Measurements from ENCODE around the gene SDR42E2.
"Not testable (repeated sequence)": the region's sequence is repeated elsewhere in the genome, so short reads cannot be mapped to it uniquely, and the experiment has no call there.

The SDR42E2 gene

GRCh38 chr16:22216191-22216831 lies 54.0 kb downstream of the SDR42E2 start:
- Mint-ChIP-seq H3K4me1 (ENCODE audit: low read depth in 2 of 2) (peaks cover 4 to 11% of the 10 kb centered on the region in 2 donors), H3K36me3 (ENCODE audit: insufficient read depth) (peaks cover 4% of the 10 kb centered on the region), H3K27ac (no peak overlapping the region), H3K9me3 (no peaks in the 10 kb centered on the region), H3K4me3 (no peak overlapping the region), H3K27me3 (no peaks in the 10 kb centered on the region)
- no peak for ATAC-seq (replicated peaks)
- DNase-seq: no peak

GRCh38 chr16:22216832-22217225 lies 54.5 kb downstream of the SDR42E2 start:
- not testable (repeated sequence) for H3K4me3 Mint-ChIP-seq; DNase-seq; H3K36me3 Mint-ChIP-seq (ENCODE audit: insufficient read depth); H3K9me3 Mint-ChIP-seq; H3K27ac Mint-ChIP-seq; ATAC-seq (replicated peaks); H3K27me3 Mint-ChIP-seq
- H3K4me1 Mint-ChIP-seq (ENCODE audit: low read depth in 2 of 2): peaks cover 2 to 11% of the 10 kb centered on the region in 2 donors

GRCh38 chr16:22217890-22218730 lies 55.8 kb downstream of the SDR42E2 start:
- H3K4me3 Mint-ChIP-seq: no peak overlapping the region
- H3K27me3 Mint-ChIP-seq: no peaks in the 10 kb centered on the region
- H3K9me3 Mint-ChIP-seq: no peaks in the 10 kb centered on the region
- ATAC-seq (replicated peaks) (peak; percentile 41), DNase-seq (no peak)
- no peaks in the 10 kb centered on the region for H3K36me3 Mint-ChIP-seq (ENCODE audit: insufficient read depth)
- peak overlapping the region in 1 of 2 donors; percentile 32 for H3K27ac Mint-ChIP-seq
- peaks cover 2 to 7% of the 10 kb centered on the region in 2 donors for H3K4me1 Mint-ChIP-seq (ENCODE audit: low read depth in 2 of 2)

- no peak overlapping the region for H3K27ac Mint-ChIP-seq
- ATAC-seq (replicated peaks) (no peak), DNase-seq (no peak)
- H3K9me3 Mint-ChIP-seq: no peaks in the 10 kb centered on the region
- H3K4me3 Mint-ChIP-seq: no peak overlapping the region
- H3K36me3 Mint-ChIP-seq (ENCODE audit: insufficient read depth): peaks cover 2% of the 10 kb centered on the region
- peaks cover 0 to 3% of the 10 kb centered on the region in 2 donors for H3K4me1 Mint-ChIP-seq (ENCODE audit: low read depth in 2 of 2)
- H3K27me3 Mint-ChIP-seq: no peaks in the 10 kb centered on the region
These were observed 57.2 kb downstream of the SDR42E2 start for GRCh38 chr16:22219389-22220068.

GRCh38 chr16:22220069-22220440 lies 57.7 kb downstream of the SDR42E2 start:
- DNase-seq (no peak), ATAC-seq (replicated peaks) (no peak)
- H3K27ac Mint-ChIP-seq: no peak overlapping the region
- H3K27me3 Mint-ChIP-seq: no peaks in the 10 kb centered on the region
- H3K4me3 Mint-ChIP-seq: no peak overlapping the region
- H3K4me1 Mint-ChIP-seq (ENCODE audit: low read depth in 2 of 2): peaks cover 0 to 3% of the 10 kb centered on the region in 2 donors
- H3K36me3 Mint-ChIP-seq (ENCODE audit: insufficient read depth): peaks cover 2% of the 10 kb centered on the region
- H3K9me3 Mint-ChIP-seq: no peaks in the 10 kb centered on the region

GRCh38 chr16:22220714-22221113 lies 58.4 kb downstream of the SDR42E2 start:
- Mint-ChIP-seq H3K4me1 (ENCODE audit: low read depth in 2 of 2) (peaks cover 0 to 3% of the 10 kb centered on the region in 2 donors), H3K4me3 (no peak overlapping the region), H3K9me3 (no peaks in the 10 kb centered on the region), H3K27me3 (no peaks in the 10 kb centered on the region), H3K36me3 (ENCODE audit: insufficient read depth) (peaks cover 5% of the 10 kb centered on the region), H3K27ac (peak overlapping the region in 1 of 2 donors; percentile 29)
- ATAC-seq (replicated peaks) (no peak), DNase-seq (no peak)

GRCh38 chr16:22222006-22222405 lies 59.7 kb downstream of the SDR42E2 start:
- Mint-ChIP-seq H3K27ac (peak overlapping the region; percentile 20 to 29), H3K4me3 (no peak overlapping the region), H3K36me3 (ENCODE audit: insufficient read depth) (peaks cover 10% of the 10 kb centered on the region), H3K4me1 (ENCODE audit: low read depth in 2 of 2) (peaks cover 0 to 3% of the 10 kb centered on the region in 2 donors), H3K9me3 (no peaks in the 10 kb centered on the region), H3K27me3 (no peaks in the 10 kb centered on the region)
- DNase-seq: no peak
- no peak for ATAC-seq (replicated peaks)

GRCh38 chr16:22222998-22223397 lies 60.7 kb downstream of the SDR42E2 start:
- no peak overlapping the region for H3K4me3 Mint-ChIP-seq
- peaks cover 0 to 3% of the 10 kb centered on the region in 2 donors for H3K4me1 Mint-ChIP-seq (ENCODE audit: low read depth in 2 of 2)
- H3K27ac Mint-ChIP-seq: no peak overlapping the region
- peaks cover 11% of the 10 kb centered on the region for H3K36me3 Mint-ChIP-seq (ENCODE audit: insufficient read depth)
- H3K9me3 Mint-ChIP-seq: no peaks in the 10 kb centered on the region
- H3K27me3 Mint-ChIP-seq: no peaks in the 10 kb centered on the region
- no peak for ATAC-seq (replicated peaks)
- DNase-seq: no peak

- no peak overlapping the region for H3K27ac Mint-ChIP-seq
- H3K4me1 Mint-ChIP-seq (ENCODE audit: low read depth in 2 of 2): peaks cover 0 to 3% of the 10 kb centered on the region in 2 donors
- no peak overlapping the region for H3K4me3 Mint-ChIP-seq
- H3K9me3 Mint-ChIP-seq: no peaks in the 10 kb centered on the region
- DNase-seq: no peak
- no peak for ATAC-seq (replicated peaks)
- no peaks in the 10 kb centered on the region for H3K27me3 Mint-ChIP-seq
- H3K36me3 Mint-ChIP-seq (ENCODE audit: insufficient read depth): peaks cover 15% of the 10 kb centered on the region
These were observed 62.8 kb downstream of the SDR42E2 start for GRCh38 chr16:22225060-22225459.

- no peaks in the 10 kb centered on the region for H3K9me3 Mint-ChIP-seq
- peaks cover 0 to 3% of the 10 kb centered on the region in 2 donors for H3K4me1 Mint-ChIP-seq (ENCODE audit: low read depth in 2 of 2)
- ATAC-seq (replicated peaks) (no peak), DNase-seq (no peak)
- H3K27ac Mint-ChIP-seq: peak overlapping the region; percentile 31 to 77
- no peaks in the 10 kb centered on the region for H3K27me3 Mint-ChIP-seq
- no peak overlapping the region for H3K4me3 Mint-ChIP-seq
- H3K36me3 Mint-ChIP-seq (ENCODE audit: insufficient read depth): peaks cover 18% of the 10 kb centered on the region
These were observed 67.6 kb downstream of the SDR42E2 start for GRCh38 chr16:22229889-22230288.

GRCh38 chr16:22232277-22233036 lies 70.2 kb downstream of the SDR42E2 start:
- Mint-ChIP-seq H3K27ac (no peak overlapping the region), H3K9me3 (no peaks in the 10 kb centered on the region), H3K4me3 (no peak overlapping the region), H3K36me3 (ENCODE audit: insufficient read depth) (peaks cover 10% of the 10 kb centered on the region), H3K27me3 (no peaks in the 10 kb centered on the region), H3K4me1 (ENCODE audit: low read depth in 2 of 2) (peaks cover 0 to 3% of the 10 kb centered on the region in 2 donors)
- DNase-seq (no peak), ATAC-seq (replicated peaks) (no peak)

- H3K9me3 Mint-ChIP-seq: no peaks in the 10 kb centered on the region
- peaks cover 12% of the 10 kb centered on the region for H3K36me3 Mint-ChIP-seq (ENCODE audit: insufficient read depth)
- no peak overlapping the region for H3K4me3 Mint-ChIP-seq
- H3K27ac Mint-ChIP-seq: no peak overlapping the region
- ATAC-seq (replicated peaks) (no peak), DNase-seq (no peak)
- H3K27me3 Mint-ChIP-seq: no peaks in the 10 kb centered on the region
- peaks cover 0 to 3% of the 10 kb centered on the region in 2 donors for H3K4me1 Mint-ChIP-seq (ENCODE audit: low read depth in 2 of 2)
These were observed 70.7 kb downstream of the SDR42E2 start for GRCh38 chr16:22233037-22233372.

Measured in effector memory CD8-positive, alpha-beta T cell (primary cell).